Measurements from ENCODE around the gene PEF1. TPM values are rescaled to one million over a fixed set of nuclear protein-coding genes. Genes with fewer than 3 reads are reported as not detected.

The PEF1 gene
- total and polyA plus RNA-seq, 2 experiments from 2014 or later, result 22.3 to 68.5 TPM

GRCh38 chr1:31643976-31644559 is 608 bp downstream of the PEF1 start:
- Histone ChIP-seq H4K20me1 (replicated peaks; ENCODE audit: insufficient read depth) (no peaks in the 10 kb centered on the region), H3K4me1 (ENCODE audit: insufficient read depth) (peaks cover 36% of the 10 kb centered on the region), H3K27ac (ENCODE audit: low read depth) (peak overlapping the region; percentile 97), H2AFZ (no peak overlapping the region), H3K4me2 (peak overlapping the region; percentile 93), H3K9me2 (ENCODE audit: insufficient read depth) (no peaks in the 10 kb centered on the region), H3K79me2 (replicated peaks; ENCODE audit: insufficient read depth) (peaks cover 51% of the 10 kb centered on the region), H3K4me3 (peak overlapping the region; percentile 78), H3K27me3 (ENCODE audit: insufficient read depth) (no peaks in the 10 kb centered on the region), H3K36me3 (ENCODE audit: insufficient read depth) (no peaks in the 10 kb centered on the region), H3F3A (replicated peaks; ENCODE audit: low read depth) (peaks cover 8% of the 10 kb centered on the region; the same call in 1 of the 2 replicates)
- peak overlapping the region; percentile 95 for H3K4me3 Mint-ChIP-seq
- peaks cover 10% of the 10 kb centered on the region for H3K27me3 Mint-ChIP-seq (ENCODE audit: insufficient read depth, low read depth, poor library complexity)
- H3K27ac Mint-ChIP-seq, result peak overlapping the region; percentile 100
- peaks cover 13% of the 10 kb centered on the region; the same call in 2 of the 3 replicates for H3K4me1 Mint-ChIP-seq
- no peak for TF ChIP-seq ZNF331 (CRISPR knock-in tag; IDR thresholded peaks at IDR 0.05; ENCODE audit: low read depth)
- TF ChIP-seq CTCF (conservative IDR thresholded peaks at IDR 0.05; ENCODE audit: low read depth in 2 of 2), result no peak
- no peak for TF ChIP-seq EZH2 (IDR thresholded peaks at IDR 0.05; ENCODE audit: low read depth, unreplicated experiment)
- no peak for TF ChIP-seq POLR2AphosphoS5 (IDR thresholded peaks at IDR 0.05; ENCODE audit: low read depth)
- DNase-seq (ENCODE audit: low spot score) (no peak), ATAC-seq (no peak)
- no peaks in the 10 kb centered on the region; the same call in 2 of the 3 replicates for H3K9me3 Mint-ChIP-seq
- no peaks in the 10 kb centered on the region for H3K36me3 Mint-ChIP-seq (ENCODE audit: low read depth)

DNA sequence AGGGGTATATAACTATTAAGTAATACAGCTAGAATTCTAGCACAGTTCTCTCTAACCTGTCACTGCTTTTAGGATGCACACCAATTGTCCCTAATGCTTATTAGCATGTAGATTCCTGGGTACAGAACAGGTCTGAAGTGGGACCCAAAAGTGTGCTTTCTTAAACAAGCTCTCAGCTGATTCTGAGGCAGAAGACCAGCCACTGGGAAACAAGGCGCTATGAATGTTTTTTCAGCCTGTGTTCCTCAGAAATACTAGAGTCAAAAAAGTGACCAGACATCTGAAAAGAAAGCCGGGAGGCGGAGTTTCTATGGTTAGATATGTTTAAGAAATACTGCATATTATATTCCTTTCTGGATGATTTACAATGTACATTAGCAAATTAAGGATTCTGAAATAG is 1.8 kb downstream of the PEF1 start:
- Histone ChIP-seq H4K20me1 (replicated peaks; ENCODE audit: insufficient read depth) (no peaks in the 10 kb centered on the region; the same call in 1 of the 2 replicates), H3K36me3 (ENCODE audit: insufficient read depth) (no peaks in the 10 kb centered on the region), H3K4me2 (peak overlapping the region; percentile 93), H3K9me2 (ENCODE audit: insufficient read depth) (no peaks in the 10 kb centered on the region), H3K27ac (ENCODE audit: low read depth) (no peak overlapping the region), H3F3A (replicated peaks; ENCODE audit: low read depth) (peaks cover 8% of the 10 kb centered on the region; the same call in 1 of the 2 replicates), H3K79me2 (replicated peaks; ENCODE audit: insufficient read depth) (peaks cover 61% of the 10 kb centered on the region), H3K4me3 (peak overlapping the region; percentile 32), H2AFZ (no peak overlapping the region), H3K27me3 (ENCODE audit: insufficient read depth) (no peaks in the 10 kb centered on the region), H3K4me1 (ENCODE audit: insufficient read depth) (peaks cover 36% of the 10 kb centered on the region)
- TF ChIP-seq ZNF331 (CRISPR knock-in tag; IDR thresholded peaks at IDR 0.05; ENCODE audit: low read depth) (no peak), CTCF (conservative IDR thresholded peaks at IDR 0.05; ENCODE audit: low read depth in 2 of 2) (no peak), EZH2phosphoT487 (IDR thresholded peaks at IDR 0.05; ENCODE audit: unreplicated experiment) (no peak)
- DNase-seq (ENCODE audit: low spot score) (no peak), ATAC-seq (no peak)
- Mint-ChIP-seq H3K4me1 (peaks cover 13% of the 10 kb centered on the region; the same call in 2 of the 3 replicates), H3K27me3 (ENCODE audit: insufficient read depth, low read depth, poor library complexity) (peaks cover 8% of the 10 kb centered on the region), H3K36me3 (ENCODE audit: low read depth) (no peaks in the 10 kb centered on the region), H3K9me3 (no peaks in the 10 kb centered on the region; the same call in 2 of the 3 replicates), H3K4me3 (no peak overlapping the region), H3K27ac (no peak overlapping the region)

Data from GM23338 (cell line).